ENCODE results near the gene XPR1.

The XPR1 gene

GRCh38 chr1:180909005-180909414 is 277.2 kb downstream of the XPR1 start:
- no peak for TF ChIP-seq JUND (IDR thresholded peaks at IDR 0.05; ENCODE audit: low read depth)
- DNase-seq (ENCODE audit: low read depth in 1 of 2, low spot score in 1 of 2) = no peak
- in situ Hi-C loops (cut with HindIII; ENCODE audit: low pct_unique_long_range_greater_than_20kb, low sequenced_read_pairs) = no loop called here

- DNase-seq (ENCODE audit: low read depth in 1 of 2, low spot score in 1 of 2) = no peak
- no peak for TF ChIP-seq JUND (IDR thresholded peaks at IDR 0.05; ENCODE audit: low read depth)
- in situ Hi-C loops (cut with HindIII; ENCODE audit: low pct_unique_long_range_greater_than_20kb, low sequenced_read_pairs) = no loop called here
Measured at GRCh38 chr1:180909462-180909976, 277.7 kb downstream of the XPR1 start.

GRCh38 chr1:180911640-180912191 is 279.9 kb downstream of the XPR1 start:
- no peak for DNase-seq (ENCODE audit: low read depth in 1 of 2, low spot score in 1 of 2)
- no peak for TF ChIP-seq JUND (IDR thresholded peaks at IDR 0.05; ENCODE audit: low read depth)
- in situ Hi-C loops (cut with HindIII; ENCODE audit: low pct_unique_long_range_greater_than_20kb, low sequenced_read_pairs) = no loop called here

- in situ Hi-C loops (cut with HindIII; ENCODE audit: low pct_unique_long_range_greater_than_20kb, low sequenced_read_pairs) = no loop called here
- DNase-seq (ENCODE audit: low read depth in 1 of 2, low spot score in 1 of 2) = no peak
- TF ChIP-seq JUND (IDR thresholded peaks at IDR 0.05; ENCODE audit: low read depth) = no peak
Measured at GRCh38 chr1:180912211-180912800, 280.5 kb downstream of the XPR1 start.

- in situ Hi-C loops (cut with HindIII; ENCODE audit: low pct_unique_long_range_greater_than_20kb, low sequenced_read_pairs) = no loop called here
- DNase-seq (ENCODE audit: low read depth in 1 of 2, low spot score in 1 of 2) = no peak
- TF ChIP-seq JUND (IDR thresholded peaks at IDR 0.05; ENCODE audit: low read depth) = no peak
Measured at GRCh38 chr1:180912801-180913565, 281.2 kb downstream of the XPR1 start, which contains the start of gene KIAA1614. Gene KIAA1614, plus strand, starts transcription at chr1:180912897. Its CDS starts 347 bp downstream, at chr1:180913244.

GRCh38 chr1:180915426-180915965 is 283.7 kb downstream of the XPR1 start:
- TF ChIP-seq JUND (IDR thresholded peaks at IDR 0.05; ENCODE audit: low read depth) = no peak
- DNase-seq (ENCODE audit: low read depth in 1 of 2, low spot score in 1 of 2) = no peak
- in situ Hi-C loops (cut with HindIII; ENCODE audit: low pct_unique_long_range_greater_than_20kb, low sequenced_read_pairs) = no loop called here

- no peak for DNase-seq (ENCODE audit: low read depth in 1 of 2, low spot score in 1 of 2)
- in situ Hi-C loops (cut with HindIII; ENCODE audit: low pct_unique_long_range_greater_than_20kb, low sequenced_read_pairs) = no loop called here
- TF ChIP-seq JUND (IDR thresholded peaks at IDR 0.05; ENCODE audit: low read depth) = no peak
Measured at GRCh38 chr1:180916012-180916770, 284.4 kb downstream of the XPR1 start.

- TF ChIP-seq JUND (IDR thresholded peaks at IDR 0.05; ENCODE audit: low read depth) = no peak
- in situ Hi-C loops (cut with HindIII; ENCODE audit: low pct_unique_long_range_greater_than_20kb, low sequenced_read_pairs) = no loop called here
- DNase-seq (ENCODE audit: low read depth in 1 of 2, low spot score in 1 of 2) = no peak
Measured at GRCh38 chr1:180916771-180917170, 284.9 kb downstream of the XPR1 start.

GRCh38 chr1:180917306-180918065 is 285.7 kb downstream of the XPR1 start:
- no peak for TF ChIP-seq JUND (IDR thresholded peaks at IDR 0.05; ENCODE audit: low read depth)
- no peak for DNase-seq (ENCODE audit: low read depth in 1 of 2, low spot score in 1 of 2)
- in situ Hi-C loops (cut with HindIII; ENCODE audit: low pct_unique_long_range_greater_than_20kb, low sequenced_read_pairs) = no loop called here

- in situ Hi-C loops (cut with HindIII; ENCODE audit: low pct_unique_long_range_greater_than_20kb, low sequenced_read_pairs) = no loop called here
- no peak for TF ChIP-seq JUND (IDR thresholded peaks at IDR 0.05; ENCODE audit: low read depth)
- DNase-seq (ENCODE audit: low read depth in 1 of 2, low spot score in 1 of 2) = no peak
Measured at GRCh38 chr1:180918519-180918918, 286.7 kb downstream of the XPR1 start.

- in situ Hi-C loops (cut with HindIII; ENCODE audit: low pct_unique_long_range_greater_than_20kb, low sequenced_read_pairs) = no loop called here
- TF ChIP-seq JUND (IDR thresholded peaks at IDR 0.05; ENCODE audit: low read depth) = no peak
- no peak for DNase-seq (ENCODE audit: low read depth in 1 of 2, low spot score in 1 of 2)
Measured at GRCh38 chr1:180919183-180919700, 287.4 kb downstream of the XPR1 start.

Measured in T47D (cell line).